Measurements from ENCODE around the gene NCOA7.

NCOA7 gene

GRCh38 chr6:125939026-125939425 lies 148.3 kb downstream of the NCOA7 start:
- TF ChIP-seq ZFX (IDR thresholded peaks at IDR 0.05; ENCODE audit: borderline replicate concordance) (no peak), CTCF (IDR thresholded peaks at IDR 0.05) (no peak)
- H3K27ac ChIP-seq = no peak overlapping the region

- no peak overlapping the region for H3K27ac ChIP-seq
- TF ChIP-seq ZFX (IDR thresholded peaks at IDR 0.05; ENCODE audit: borderline replicate concordance) (no peak), CTCF (IDR thresholded peaks at IDR 0.05) (no peak)
Measured at GRCh38 chr6:125939791-125940190, 149.0 kb downstream of the NCOA7 start.

GRCh38 chr6:125940247-125941041 lies 149.7 kb downstream of the NCOA7 start:
- TF ChIP-seq ZFX (IDR thresholded peaks at IDR 0.05; ENCODE audit: borderline replicate concordance) (no peak), CTCF (IDR thresholded peaks at IDR 0.05) (no peak)
- no peak overlapping the region for H3K27ac ChIP-seq

- no peak overlapping the region for H3K27ac ChIP-seq
- TF ChIP-seq ZFX (IDR thresholded peaks at IDR 0.05; ENCODE audit: borderline replicate concordance) = no peak
- TF ChIP-seq CTCF (IDR thresholded peaks at IDR 0.05) = no peak
Measured at GRCh38 chr6:125942672-125943527, 152.1 kb downstream of the NCOA7 start.

- no peak overlapping the region for H3K27ac ChIP-seq
- TF ChIP-seq CTCF (IDR thresholded peaks at IDR 0.05) (no peak), ZFX (IDR thresholded peaks at IDR 0.05; ENCODE audit: borderline replicate concordance) (no peak)
Measured at GRCh38 chr6:125943528-125944433, 153.0 kb downstream of the NCOA7 start.

GRCh38 chr6:125944434-125944816 lies 153.7 kb downstream of the NCOA7 start:
- no peak overlapping the region for H3K27ac ChIP-seq
- TF ChIP-seq ZFX (IDR thresholded peaks at IDR 0.05; ENCODE audit: borderline replicate concordance) (no peak), CTCF (IDR thresholded peaks at IDR 0.05) (no peak)

All from 22Rv1 (cell line).